Breast epithelium (tissue), 4 donors: Measurements from ENCODE around the gene SLC12A1. TPM values are rescaled to one million over a fixed set of nuclear protein-coding genes. Genes with fewer than 3 reads are reported as not detected.

ENCODE experiments used
- DNase-seq, 2 donors: peaks; one replicate each; pipeline ENCODE4 v3.0.0-alpha.2; 2019; ENCODE audit warnings: low spot score in 2 of 2
- H3K27ac ChIP-seq, 2 donors: fragments of 200-600 bp; sonication (generic) in 1 of 2; one replicate each; pipeline ENCODE4 v1.5.1; 2016 to 2019; ENCODE audit warnings: mild to moderate bottlenecking in 1 of 2
- H3K27me3 ChIP-seq, 2 donors: fragments of 200-600 bp; sonication (generic) in 1 of 2; one replicate each; pipeline versions ENCODE4 v1.5.1 to v1.6.0; 2017 to 2019; ENCODE audit warnings: control low read depth in 1 of 2, mild to moderate bottlenecking in 1 of 2
- H3K36me3 ChIP-seq: fragments of 200-600 bp; one replicate; pipeline ENCODE4 v1.5.1; 2019
- H3K4me1 ChIP-seq, 2 donors: fragments of 200-600 bp; sonication (generic); one replicate each; pipeline ENCODE4 v1.5.1; 2016 to 2019; ENCODE audit warnings: control low read depth in 1 of 2
- H3K4me3 ChIP-seq, 3 donors: fragments of 200-600 bp; sonication (generic); 1 replicate in 2 of 3; 2 replicates in 1 of 3; pipeline ENCODE4 v1.5.1; 2016 to 2019; ENCODE audit warnings: mild to moderate bottlenecking in 3 of 3, moderate library complexity in 2 of 3
- H3K9me3 ChIP-seq, 2 donors: fragments of 200-600 bp; sonication (generic) in 1 of 2; one replicate each; pipeline ENCODE4 v1.5.1; 2016 to 2019; ENCODE audit warnings: control low read depth in 1 of 2
- CTCF ChIP-seq, 3 donors: fragments of 450-650 bp; IDR thresholded peaks; one replicate each; pipeline ENCODE4 v1.5.1; 2016 to 2017; ENCODE audit warnings: antibody characterized with exemption in 3 of 3, mild to moderate bottlenecking in 3 of 3, moderate library complexity in 3 of 3
- POLR2A ChIP-seq: fragments of 450-650 bp; IDR thresholded peaks from one replicate; pipeline ENCODE4 v1.6.1; 2016; ENCODE audit warnings: antibody characterized with exemption, mild to moderate bottlenecking, moderate library complexity
- POLR2AphosphoS5 ChIP-seq, 3 donors: sonication (generic); formaldehyde crosslinking; IDR thresholded peaks; one replicate each; pipeline ENCODE4 v1.6.1; 2017; ENCODE audit warnings: antibody characterized with exemption in 3 of 3
- intact Hi-C: fragments of 100-400 bp; cut with DNase I; formaldehyde crosslinking; loops from one replicate; pipeline ENCODE4 v1.15.1; 2023; ENCODE audit warnings: low total_unique reads
- total RNA-seq, 3 donors: library from RNA; depleted of rRNA; stranded (reverse); fragments of >200 nt; gene quantifications; one replicate each; pipeline ENCODE4 v1.1.0, GENCODE V29; 2016

Gene SLC12A1
- total RNA-seq, 3 donors from 2014 or later = under 0.01 TPM; not detected in 2

GRCh38 chr15:48298914-48299313 is 92.8 kb downstream of the SLC12A1 start:
- Histone ChIP-seq H3K27ac (no peak overlapping the region), H3K9me3 (no peaks in the 10 kb centered on the region), H3K4me1 (no peaks in the 10 kb centered on the region), H3K36me3 (no peaks in the 10 kb centered on the region), H3K4me3 (no peak overlapping the region), H3K27me3 (no peaks in the 10 kb centered on the region)
- DNase-seq = no peak
- TF ChIP-seq CTCF (IDR thresholded peaks at IDR 0.05) (no peak), POLR2AphosphoS5 (IDR thresholded peaks at IDR 0.05) (no peak), POLR2A (no peak)
- intact Hi-C loops = no loop called here

GRCh38 chr15:48300038-48300437 is 93.9 kb downstream of the SLC12A1 start:
- no peaks in the 10 kb centered on the region for H3K4me1 ChIP-seq
- H3K36me3 ChIP-seq = no peaks in the 10 kb centered on the region
- intact Hi-C loops = no loop called here
- TF ChIP-seq CTCF (IDR thresholded peaks at IDR 0.05) (no peak), POLR2A (no peak), POLR2AphosphoS5 (IDR thresholded peaks at IDR 0.05) (no peak)
- no peak for DNase-seq
- no peaks in the 10 kb centered on the region for H3K9me3 ChIP-seq
- H3K27me3 ChIP-seq = no peaks in the 10 kb centered on the region
- no peak overlapping the region for H3K4me3 ChIP-seq
- no peak overlapping the region for H3K27ac ChIP-seq

DNA sequence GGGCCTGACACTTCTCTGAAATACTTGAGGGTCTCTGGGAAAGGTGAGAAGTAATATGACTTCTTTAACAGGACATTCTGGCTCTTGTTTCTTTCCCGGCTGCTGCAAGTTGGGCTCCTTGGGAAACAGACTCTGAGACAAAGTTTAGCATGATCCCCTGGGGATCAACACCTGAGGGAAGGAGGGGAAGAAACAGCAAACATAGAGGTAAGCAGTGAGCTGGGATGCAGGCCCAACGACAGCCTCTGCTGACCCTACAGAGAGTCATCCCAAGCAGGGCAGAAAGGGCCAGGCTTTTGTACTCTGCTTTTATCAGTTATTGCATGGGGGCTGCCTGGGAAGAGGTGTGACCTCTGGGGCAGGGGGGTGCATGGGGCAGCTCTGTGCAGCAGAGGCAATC is 98.3 kb downstream of the SLC12A1 start:
- H3K4me1 ChIP-seq = no peaks in the 10 kb centered on the region
- H3K27ac ChIP-seq = no peak overlapping the region
- no peaks in the 10 kb centered on the region for H3K36me3 ChIP-seq
- no peaks in the 10 kb centered on the region for H3K27me3 ChIP-seq
- no peak for DNase-seq
- H3K9me3 ChIP-seq = no peaks in the 10 kb centered on the region
- H3K4me3 ChIP-seq = no peak overlapping the region
- no peak for TF ChIP-seq CTCF (IDR thresholded peaks at IDR 0.05)
- no peak for TF ChIP-seq POLR2A
- no peak for TF ChIP-seq POLR2AphosphoS5 (IDR thresholded peaks at IDR 0.05)
- intact Hi-C loops = no loop called here

DNA sequence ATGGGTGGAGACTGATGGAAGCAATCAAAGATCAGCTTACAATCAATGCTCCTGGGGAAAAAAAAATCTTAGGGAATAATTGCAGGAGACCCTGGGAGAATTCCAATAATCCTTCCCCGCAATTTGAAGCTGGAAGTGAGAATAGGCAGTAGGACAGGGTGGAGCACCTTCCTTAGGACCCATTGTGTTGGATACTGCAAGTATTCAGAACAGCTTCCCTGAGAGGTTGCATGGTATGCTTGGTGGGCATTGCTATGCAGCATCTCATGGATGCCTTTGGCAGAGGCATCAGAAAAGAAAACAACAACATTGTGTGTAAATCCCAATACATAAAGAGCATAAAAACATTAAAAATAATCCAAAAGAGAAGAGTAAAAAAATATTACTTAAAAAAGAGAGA is 100.5 kb downstream of the SLC12A1 start:
- intact Hi-C loops = no loop called here
- TF ChIP-seq CTCF (IDR thresholded peaks at IDR 0.05) (no peak), POLR2AphosphoS5 (IDR thresholded peaks at IDR 0.05) (no peak), POLR2A (no peak)
- no peak overlapping the region for H3K4me3 ChIP-seq
- no peak for DNase-seq
- no peaks in the 10 kb centered on the region for H3K27me3 ChIP-seq
- no peaks in the 10 kb centered on the region for H3K9me3 ChIP-seq
- no peaks in the 10 kb centered on the region for H3K36me3 ChIP-seq
- H3K27ac ChIP-seq = no peak overlapping the region
- no peaks in the 10 kb centered on the region for H3K4me1 ChIP-seq

GRCh38 chr15:48307586-48307985 is 101.5 kb downstream of the SLC12A1 start:
- H3K27ac ChIP-seq = no peak overlapping the region
- intact Hi-C loops = no loop called here
- TF ChIP-seq POLR2A (no peak), CTCF (IDR thresholded peaks at IDR 0.05) (no peak), POLR2AphosphoS5 (IDR thresholded peaks at IDR 0.05) (no peak)
- H3K27me3 ChIP-seq = no peaks in the 10 kb centered on the region
- no peak overlapping the region for H3K4me3 ChIP-seq
- DNase-seq = no peak
- no peaks in the 10 kb centered on the region for H3K36me3 ChIP-seq
- H3K9me3 ChIP-seq = no peaks in the 10 kb centered on the region
- H3K4me1 ChIP-seq = no peaks in the 10 kb centered on the region
